Spleen (tissue), 7 donors: Measurements from ENCODE around the gene TTLL3.

ENCODE experiments used
- POLR2A ChIP-seq, 3 donors: fragments of 450-650 bp; IDR thresholded peaks; one replicate each; pipeline ENCODE4 v1.5.1; 2017; ENCODE audit warnings: antibody characterized with exemption in 3 of 3, mild to moderate bottlenecking in 1 of 3
- TF ChIP-seq, protein P1 (sequence below), 11 experiments: fragments of 200-600 bp in 7 of 11; fragments of 450-650 bp in 4 of 11; sonication (generic) in 4 of 11; IDR thresholded peaks in 8 of 11; conservative IDR thresholded peaks in 3 of 11; 1 replicate in 7 of 11; 2 replicates in 4 of 11; pipeline versions ENCODE4 v1.4.0 to v1.8.0; 2016 to 2021; ENCODE audit warnings: antibody characterized with exemption in 11 of 11, inconsistent platforms in 4 of 11, mild to moderate bottlenecking in 1 of 11
- donor health status: DM: no; HTN: no; CAD: no; lungs with moderate emphysema.
- donor health status: DM: no; HTN: no; CAD: no.
- donor health status: DM: no; HTN: no; CAD: no.

DNA sequence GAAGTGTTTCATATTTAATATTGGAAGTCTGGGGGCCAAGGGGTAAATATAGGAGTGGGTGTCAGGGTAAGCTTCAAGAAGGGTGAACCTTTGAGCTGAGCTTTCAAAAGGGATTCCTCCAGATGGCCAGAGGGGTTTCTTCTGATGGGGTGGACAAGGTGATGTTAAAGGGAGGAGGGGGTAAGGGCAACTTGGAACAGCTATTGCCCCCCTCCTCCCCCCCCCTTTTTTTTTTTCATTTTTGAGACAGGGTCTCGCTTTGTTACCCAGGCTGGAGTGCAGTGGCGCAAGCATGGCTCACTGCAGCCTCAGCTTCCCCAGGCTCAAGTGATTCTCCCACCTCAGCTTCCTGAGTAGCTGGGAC is 2.1 kb upstream of the TTLL3 start:
- TF ChIP-seq, protein P1, sequence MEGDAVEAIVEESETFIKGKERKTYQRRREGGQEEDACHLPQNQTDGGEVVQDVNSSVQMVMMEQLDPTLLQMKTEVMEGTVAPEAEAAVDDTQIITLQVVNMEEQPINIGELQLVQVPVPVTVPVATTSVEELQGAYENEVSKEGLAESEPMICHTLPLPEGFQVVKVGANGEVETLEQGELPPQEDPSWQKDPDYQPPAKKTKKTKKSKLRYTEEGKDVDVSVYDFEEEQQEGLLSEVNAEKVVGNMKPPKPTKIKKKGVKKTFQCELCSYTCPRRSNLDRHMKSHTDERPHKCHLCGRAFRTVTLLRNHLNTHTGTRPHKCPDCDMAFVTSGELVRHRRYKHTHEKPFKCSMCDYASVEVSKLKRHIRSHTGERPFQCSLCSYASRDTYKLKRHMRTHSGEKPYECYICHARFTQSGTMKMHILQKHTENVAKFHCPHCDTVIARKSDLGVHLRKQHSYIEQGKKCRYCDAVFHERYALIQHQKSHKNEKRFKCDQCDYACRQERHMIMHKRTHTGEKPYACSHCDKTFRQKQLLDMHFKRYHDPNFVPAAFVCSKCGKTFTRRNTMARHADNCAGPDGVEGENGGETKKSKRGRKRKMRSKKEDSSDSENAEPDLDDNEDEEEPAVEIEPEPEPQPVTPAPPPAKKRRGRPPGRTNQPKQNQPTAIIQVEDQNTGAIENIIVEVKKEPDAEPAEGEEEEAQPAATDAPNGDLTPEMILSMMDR (IDR thresholded peaks at IDR 0.05 in 8 of 11, conservative IDR thresholded peaks at IDR 0.05 in 3 of 11) = no peak
- TF ChIP-seq POLR2A (IDR thresholded peaks at IDR 0.05) = no peak
